C4-2B (cell line): Measurements from ENCODE around the gene SLC47A1.
"Not testable (repeated sequence)": the region's sequence is repeated elsewhere in the genome, so short reads cannot be mapped to it uniquely, and the experiment has no call there.

ENCODE experiments used
- H3K27ac ChIP-seq: fragments of 450-650 bp; 2 replicates; pipeline ENCODE4 v1.5.1; 2017
- ZFX ChIP-seq: fragments of 450-650 bp; IDR thresholded peaks from 2 replicates; pipeline ENCODE4 v1.6.1; 2017
- TF ChIP-seq, protein P1 (sequence below): fragments of 450-650 bp; conservative IDR thresholded peaks from 2 replicates; pipeline ENCODE4 v1.5.1; 2017; ENCODE audit warnings: mild to moderate bottlenecking

The SLC47A1 gene

DNA sequence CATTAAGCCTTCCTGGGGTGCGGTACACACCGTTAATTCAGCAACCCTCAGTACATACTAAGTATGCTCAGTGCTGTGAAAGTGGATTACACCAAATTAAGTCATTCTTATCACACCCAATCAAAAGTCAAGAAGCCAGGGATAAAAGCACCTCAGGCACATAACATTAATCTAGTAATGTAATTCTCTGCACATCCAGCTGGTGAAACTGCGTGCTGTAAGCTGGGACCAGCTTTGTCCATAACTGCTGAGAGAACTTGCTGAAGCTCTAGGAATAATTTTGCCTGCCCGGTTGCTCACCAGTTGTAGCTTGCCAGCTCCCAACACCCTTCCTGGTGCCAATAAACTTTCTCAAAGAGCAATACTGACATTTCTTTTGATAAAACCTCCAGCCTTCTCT, 44.9 kb downstream of the SLC47A1 start:
- H3K27ac ChIP-seq, result no peak overlapping the region
- TF ChIP-seq, protein P1, sequence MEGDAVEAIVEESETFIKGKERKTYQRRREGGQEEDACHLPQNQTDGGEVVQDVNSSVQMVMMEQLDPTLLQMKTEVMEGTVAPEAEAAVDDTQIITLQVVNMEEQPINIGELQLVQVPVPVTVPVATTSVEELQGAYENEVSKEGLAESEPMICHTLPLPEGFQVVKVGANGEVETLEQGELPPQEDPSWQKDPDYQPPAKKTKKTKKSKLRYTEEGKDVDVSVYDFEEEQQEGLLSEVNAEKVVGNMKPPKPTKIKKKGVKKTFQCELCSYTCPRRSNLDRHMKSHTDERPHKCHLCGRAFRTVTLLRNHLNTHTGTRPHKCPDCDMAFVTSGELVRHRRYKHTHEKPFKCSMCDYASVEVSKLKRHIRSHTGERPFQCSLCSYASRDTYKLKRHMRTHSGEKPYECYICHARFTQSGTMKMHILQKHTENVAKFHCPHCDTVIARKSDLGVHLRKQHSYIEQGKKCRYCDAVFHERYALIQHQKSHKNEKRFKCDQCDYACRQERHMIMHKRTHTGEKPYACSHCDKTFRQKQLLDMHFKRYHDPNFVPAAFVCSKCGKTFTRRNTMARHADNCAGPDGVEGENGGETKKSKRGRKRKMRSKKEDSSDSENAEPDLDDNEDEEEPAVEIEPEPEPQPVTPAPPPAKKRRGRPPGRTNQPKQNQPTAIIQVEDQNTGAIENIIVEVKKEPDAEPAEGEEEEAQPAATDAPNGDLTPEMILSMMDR, result no peak
- no peak for TF ChIP-seq ZFX

DNA sequence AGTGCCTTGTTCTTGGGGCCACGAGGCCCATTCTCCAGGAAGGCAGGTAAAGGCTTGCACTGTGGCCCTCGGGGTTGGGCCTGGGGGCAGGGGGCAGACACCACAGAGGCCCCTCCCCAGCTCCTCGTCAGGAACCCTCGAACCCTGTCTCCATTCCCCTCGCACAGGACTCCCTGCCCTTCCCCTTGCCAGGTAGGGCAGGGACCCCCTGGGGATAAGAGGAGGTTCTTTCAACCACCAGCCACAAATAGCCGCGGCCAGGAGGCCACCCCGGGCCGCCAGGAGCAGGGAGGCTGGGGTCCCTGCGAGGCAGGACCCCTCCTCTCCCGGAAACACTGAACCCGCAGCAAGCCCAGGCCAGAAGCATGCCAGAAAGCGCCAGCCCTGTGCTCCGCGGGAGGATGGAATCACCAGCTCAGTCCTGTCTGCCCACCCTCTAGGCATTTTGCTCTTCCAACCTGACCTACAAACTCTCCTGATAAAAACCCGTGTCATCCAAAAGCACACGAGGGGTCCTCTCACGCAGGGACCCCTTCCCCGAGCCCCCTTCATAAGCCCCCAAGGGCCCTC, 45.6 kb downstream of the SLC47A1 start:
- H3K27ac ChIP-seq, result no peak overlapping the region
- TF ChIP-seq, protein P1, result no peak
- TF ChIP-seq ZFX, result no peak

- TF ChIP-seq ZFX, result no peak
- TF ChIP-seq, protein P1, result no peak
- H3K27ac ChIP-seq, result no peak overlapping the region
These were observed 46.4 kb downstream of the SLC47A1 start for GRCh38 chr17:19579867-19580565.

- not testable (repeated sequence) for H3K27ac ChIP-seq
These were observed 46.9 kb downstream of the SLC47A1 start for GRCh38 chr17:19580566-19580920.

DNA sequence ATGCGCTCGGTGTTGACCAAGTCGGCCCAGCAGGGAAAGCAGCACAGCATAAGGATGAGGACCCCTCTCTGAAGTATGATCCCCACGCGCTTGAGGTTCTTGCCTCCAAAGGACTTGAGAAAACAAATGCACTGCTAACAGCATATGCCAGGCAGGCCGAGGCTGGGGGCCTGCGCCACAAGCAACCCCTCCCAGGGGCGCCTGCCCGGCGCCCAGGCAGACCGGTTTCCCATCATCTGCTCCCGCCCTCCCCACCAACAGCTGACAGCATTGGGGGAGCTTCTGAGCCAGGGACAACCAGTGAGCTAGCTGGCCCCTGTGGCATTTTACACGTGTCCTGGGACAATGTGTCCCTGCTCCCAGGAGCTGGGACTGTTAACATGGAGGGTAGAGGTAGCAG, 48.5 kb downstream of the SLC47A1 start:
- not testable (repeated sequence) for H3K27ac ChIP-seq

- no peak overlapping the region for H3K27ac ChIP-seq
- TF ChIP-seq, protein P1, result no peak
- no peak for TF ChIP-seq ZFX
These were observed 50.2 kb downstream of the SLC47A1 start for GRCh38 chr17:19583871-19584270.

- H3K27ac ChIP-seq, result no peak overlapping the region
- TF ChIP-seq, protein P1, result no peak
- TF ChIP-seq ZFX, result no peak
These were observed 56.8 kb downstream of the SLC47A1 start for GRCh38 chr17:19590451-19590850.

GRCh38 chr17:19590912-19591551, 57.4 kb downstream of the SLC47A1 start:
- H3K27ac ChIP-seq, result no peak overlapping the region
- TF ChIP-seq, protein P1, result no peak
- TF ChIP-seq ZFX, result no peak
